ENCODE results near the gene PRODH.
"Not testable (repeated sequence)": the region's sequence is repeated elsewhere in the genome, so short reads cannot be mapped to it uniquely, and the experiment has no call there.

GRCh38 chr22:18947105-18947504 lies 11.0 kb upstream of the PRODH start:
- not testable (repeated sequence) for TF ChIP-seq SUZ12 (IDR thresholded peaks at IDR 0.05); ELF4 (IDR thresholded peaks at IDR 0.05); FOXA1 (IDR thresholded peaks at IDR 0.05); FOXM1 (IDR thresholded peaks at IDR 0.05; ENCODE audit: borderline replicate concordance); L3MBTL2 (conservative IDR thresholded peaks at IDR 0.05); PKNOX1 (IDR thresholded peaks at IDR 0.05); NFRKB (IDR thresholded peaks at IDR 0.05); TARDBP (IDR thresholded peaks at IDR 0.05); ZNF384 (IDR thresholded peaks at IDR 0.05); CTBP1 (IDR thresholded peaks at IDR 0.05; ENCODE audit: borderline replicate concordance); FOXK2 (IDR thresholded peaks at IDR 0.05)

Measured in HEK293T (cell line).